HG02885 (cell line): ENCODE results near the gene VMP1.
"Not testable (repeated sequence)": the region's sequence is repeated elsewhere in the genome, so short reads cannot be mapped to it uniquely, and the experiment has no call there.

Experiments used
- ATAC-seq: cut with Tn5 transposase; IDR thresholded peaks from one replicate; pipeline ENCODE4 v1.9.1; 2021; ENCODE audit warnings: mild to moderate bottlenecking; ENCODE audit not compliant: unreplicated experiment, poor library complexity

The VMP1 gene

GRCh38 chr17:59752922-59753321 lies 45.5 kb downstream of the VMP1 start:
- no peak for ATAC-seq

GRCh38 chr17:59753522-59754467 lies 46.3 kb downstream of the VMP1 start:
- no peak for ATAC-seq

- no peak for ATAC-seq
Measured at GRCh38 chr17:59754552-59754951, 47.1 kb downstream of the VMP1 start.

GRCh38 chr17:59755069-59755468 lies 47.6 kb downstream of the VMP1 start:
- ATAC-seq, result not testable (repeated sequence)

- no peak for ATAC-seq
Measured at GRCh38 chr17:59756236-59756818, 48.9 kb downstream of the VMP1 start.

GRCh38 chr17:59757043-59757442 lies 49.6 kb downstream of the VMP1 start:
- ATAC-seq, result no peak

- no peak for ATAC-seq
Measured at GRCh38 chr17:59757470-59757869, 50.0 kb downstream of the VMP1 start.

- ATAC-seq, result no peak
Measured at GRCh38 chr17:59757881-59758385, 50.5 kb downstream of the VMP1 start.

- ATAC-seq, result not testable (repeated sequence)
Measured at GRCh38 chr17:59758998-59759651, 51.7 kb downstream of the VMP1 start.

GRCh38 chr17:59760160-59760559 lies 52.7 kb downstream of the VMP1 start:
- no peak for ATAC-seq

- ATAC-seq, result no peak
Measured at GRCh38 chr17:59761385-59762048, 54.1 kb downstream of the VMP1 start.

- no peak for ATAC-seq
Measured at GRCh38 chr17:59762049-59762823, 54.8 kb downstream of the VMP1 start.

GRCh38 chr17:59762824-59763374 lies 55.4 kb downstream of the VMP1 start:
- ATAC-seq, result no peak

GRCh38 chr17:59763861-59764260 lies 56.4 kb downstream of the VMP1 start:
- no peak for ATAC-seq

GRCh38 chr17:59764292-59764741 lies 56.9 kb downstream of the VMP1 start:
- ATAC-seq, result no peak

GRCh38 chr17:59765038-59765437 lies 57.6 kb downstream of the VMP1 start:
- ATAC-seq, result no peak

- no peak for ATAC-seq
Measured at GRCh38 chr17:59766491-59766890, 59.0 kb downstream of the VMP1 start.

- no peak for ATAC-seq
Measured at GRCh38 chr17:59767176-59767575, 59.7 kb downstream of the VMP1 start.

- ATAC-seq, result no peak
Measured at GRCh38 chr17:59769887-59770286, 62.4 kb downstream of the VMP1 start.
